Neural progenitor cell (in vitro differentiated cells): ENCODE measurements around the gene SIGLEC15. TPM values are rescaled to one million over a fixed set of nuclear protein-coding genes. Genes with fewer than 3 reads are reported as not detected.

ENCODE experiments used
- DNase-seq: peaks from one replicate; pipeline ENCODE4 v3.0.0-alpha.2; 2016; ENCODE audit warnings: low spot score
- H2AFZ ChIP-seq: fragments of 200-600 bp; sonication (generic); replicated peaks from 2 replicates; pipeline ENCODE4 v1.6.1; 2016; ENCODE audit warnings: antibody characterized with exemption
- H3F3A ChIP-seq: fragments of 200-600 bp; sonication (generic); 2 replicates; pipeline ENCODE4 v1.6.1; 2016; ENCODE audit warnings: antibody characterized with exemption, low read depth
- H3K27ac ChIP-seq: fragments of 200-600 bp; sonication (generic); 2 replicates; pipeline ENCODE4 v1.5.1; 2016; ENCODE audit warnings: mild to moderate bottlenecking
- H3K27me3 ChIP-seq: fragments of 200-600 bp; sonication (generic); 2 replicates; pipeline ENCODE4 v1.6.1; 2016; ENCODE audit warnings: mild to moderate bottlenecking, moderate library complexity
- H3K36me3 ChIP-seq: fragments of 200-600 bp; sonication (generic); 2 replicates; pipeline ENCODE4 v1.5.1; 2016
- H3K4me1 ChIP-seq: fragments of 200-600 bp; sonication (generic); 2 replicates; pipeline ENCODE4 v1.6.1; 2016; ENCODE audit warnings: mixed run types
- H3K4me2 ChIP-seq: fragments of 200-600 bp; sonication (generic); 2 replicates; pipeline ENCODE4 v1.6.1; 2016
- H3K4me3 ChIP-seq: fragments of 200-600 bp; sonication (generic); 2 replicates; pipeline ENCODE4 v1.5.1; 2016
- H3K79me2 ChIP-seq: fragments of 200-600 bp; sonication (generic); 2 replicates; pipeline ENCODE4 v1.6.1; 2016; ENCODE audit warnings: low read depth
- H3K9ac ChIP-seq: fragments of 200-600 bp; sonication (generic); 2 replicates; pipeline ENCODE4 v1.6.1; 2016
- H3K9me3 ChIP-seq: fragments of 200-600 bp; sonication (generic); 2 replicates; pipeline ENCODE4 v1.5.1; 2016; ENCODE audit warnings: low read depth
- H4K20me1 ChIP-seq: fragments of 200-600 bp; sonication (generic); 2 replicates; pipeline ENCODE4 v1.6.1; 2016; ENCODE audit warnings: low read depth
- H3K27ac Mint-ChIP-seq: 3 replicates; pipeline ENCODE4 v1.8.0; 2021; ENCODE audit warnings: mixed read lengths
- H3K27me3 Mint-ChIP-seq: 2 replicates; pipeline ENCODE4 v1.8.0; 2022; ENCODE audit warnings: low read depth, mild to moderate bottlenecking, inconsistent platforms, moderate library complexity, mixed read lengths; ENCODE audit not compliant: insufficient read depth
- H3K36me3 Mint-ChIP-seq: 3 replicates; pipeline ENCODE4 v1.8.0; 2021; ENCODE audit warnings: mixed read lengths
- H3K4me1 Mint-ChIP-seq: 3 replicates; pipeline ENCODE4 v1.8.0; 2021; ENCODE audit warnings: mixed read lengths
- H3K4me3 Mint-ChIP-seq: 3 replicates; pipeline ENCODE4 v1.8.0; 2021; ENCODE audit warnings: mild to moderate bottlenecking, moderate library complexity, mixed read lengths
- H3K9me3 Mint-ChIP-seq: 3 replicates; pipeline ENCODE4 v1.8.0; 2020; ENCODE audit warnings: mixed read lengths
- CTCF ChIP-seq: fragments of 200-600 bp; sonication (generic); IDR thresholded peaks from 2 replicates; pipeline ENCODE4 v1.5.1; 2017; ENCODE audit warnings: antibody characterized with exemption, mild to moderate bottlenecking
- EZH2 ChIP-seq: fragments of 200-600 bp; sonication (generic); IDR thresholded peaks from 2 replicates; pipeline ENCODE4 v1.6.1; 2017; ENCODE audit warnings: antibody characterized with exemption, mild to moderate bottlenecking, moderate library complexity
- EZH2phosphoT487 ChIP-seq: fragments of 200-600 bp; sonication (generic); IDR thresholded peaks from 2 replicates; pipeline ENCODE4 v1.6.1; 2017; ENCODE audit warnings: antibody characterized with exemption
- total RNA-seq: library from RNA; depleted of rRNA; stranded (reverse); fragments of >200 nt; gene quantifications from 2 replicates; pipeline ENCODE4 v1.2.3, GENCODE V29; 2015; ENCODE audit warnings: low replicate concordance

Gene SIGLEC15
- total RNA-seq, 1 donor from 2014 or later, result not detected

GRCh38 chr18:45839414-45840395 lies 14.2 kb downstream of the SIGLEC15 start:
- Mint-ChIP-seq H3K27ac (no peak overlapping the region), H3K9me3 (no peaks in the 10 kb centered on the region), H3K4me3 (no peak overlapping the region), H3K36me3 (no peaks in the 10 kb centered on the region), H3K4me1 (peaks cover 18% of the 10 kb centered on the region), H3K27me3 (peaks cover 32% of the 10 kb centered on the region)
- peaks cover 15% of the 10 kb centered on the region for H4K20me1 ChIP-seq
- H3K79me2 ChIP-seq, result no peaks in the 10 kb centered on the region
- H3K9me3 ChIP-seq, result no peaks in the 10 kb centered on the region
- H3F3A ChIP-seq, result peaks cover 9% of the 10 kb centered on the region
- no peaks in the 10 kb centered on the region for H3K36me3 ChIP-seq
- H2AFZ ChIP-seq, result no peak overlapping the region
- peaks cover 15% of the 10 kb centered on the region for H3K4me1 ChIP-seq
- H3K27me3 ChIP-seq, result peaks cover 49% of the 10 kb centered on the region
- DNase-seq, result peak; percentile 50
- no peak overlapping the region for H3K9ac ChIP-seq
- H3K4me2 ChIP-seq, result no peak overlapping the region
- no peak overlapping the region for H3K27ac ChIP-seq
- TF ChIP-seq EZH2 (no peak), CTCF (peak; percentile 49)
- no peak overlapping the region for H3K4me3 ChIP-seq

- no peaks in the 10 kb centered on the region for H3K36me3 Mint-ChIP-seq
- no peak for DNase-seq
- H3K79me2 ChIP-seq, result no peaks in the 10 kb centered on the region
- TF ChIP-seq CTCF (no peak), EZH2 (no peak), EZH2phosphoT487 (no peak)
- H4K20me1 ChIP-seq, result peaks cover 14% of the 10 kb centered on the region
- H3K9ac ChIP-seq, result no peak overlapping the region
- H3K9me3 ChIP-seq, result no peaks in the 10 kb centered on the region
- H3K4me1 Mint-ChIP-seq, result peaks cover 11% of the 10 kb centered on the region
- no peaks in the 10 kb centered on the region for H3K36me3 ChIP-seq
- H3K4me3 Mint-ChIP-seq, result no peak overlapping the region
- H3K4me2 ChIP-seq, result no peak overlapping the region
- H3K27ac Mint-ChIP-seq, result peak overlapping the region; percentile 50
- no peak overlapping the region for H3K4me3 ChIP-seq
- peaks cover 20% of the 10 kb centered on the region for H3K27me3 Mint-ChIP-seq
- no peak overlapping the region for H3K27ac ChIP-seq
- H2AFZ ChIP-seq, result no peak overlapping the region
- H3K9me3 Mint-ChIP-seq, result no peaks in the 10 kb centered on the region
- peaks cover 36% of the 10 kb centered on the region for H3K27me3 ChIP-seq
- peaks cover 9% of the 10 kb centered on the region for H3F3A ChIP-seq
- H3K4me1 ChIP-seq, result peaks cover 11% of the 10 kb centered on the region
These were observed 15.7 kb downstream of the SIGLEC15 start for GRCh38 chr18:45841060-45841764.

GRCh38 chr18:45841765-45842442 lies 16.4 kb downstream of the SIGLEC15 start:
- peaks cover 4% of the 10 kb centered on the region for H3K4me1 ChIP-seq
- no peaks in the 10 kb centered on the region for H3K36me3 Mint-ChIP-seq
- peaks cover 13% of the 10 kb centered on the region for H3K27me3 Mint-ChIP-seq

More at GRCh38 chr18:45841765-45842442, 16.4 kb downstream of the SIGLEC15 start:
- H3K27ac ChIP-seq, result no peak overlapping the region
- no peak overlapping the region for H2AFZ ChIP-seq
- no peaks in the 10 kb centered on the region for H3K9me3 ChIP-seq
- TF ChIP-seq EZH2 (no peak), CTCF (no peak), EZH2phosphoT487 (no peak)
- Mint-ChIP-seq H3K27ac (no peak overlapping the region), H3K4me1 (peaks cover 6% of the 10 kb centered on the region), H3K9me3 (no peaks in the 10 kb centered on the region), H3K4me3 (no peak overlapping the region)
- peaks cover 29% of the 10 kb centered on the region for H3K27me3 ChIP-seq
- H3K79me2 ChIP-seq, result no peaks in the 10 kb centered on the region
- peaks cover 7% of the 10 kb centered on the region for H4K20me1 ChIP-seq
- DNase-seq, result no peak
- no peak overlapping the region for H3K4me2 ChIP-seq
- no peak overlapping the region for H3K4me3 ChIP-seq
- no peak overlapping the region for H3K9ac ChIP-seq
- H3F3A ChIP-seq, result peaks cover 4% of the 10 kb centered on the region
- no peaks in the 10 kb centered on the region for H3K36me3 ChIP-seq
